NCI-H1930 (cell line): ENCODE data around the gene OR51S1.
"Not testable (repeated sequence)": the region's sequence is repeated elsewhere in the genome, so short reads cannot be mapped to it uniquely, and the experiment has no call there.

ENCODE experiments used
- DNase-seq, 2 experiments: peaks; one replicate each; lab custom pipeline; 2025; lab: John Stamatoyannopoulos, UW

OR51S1 gene

GRCh38 chr11:4848908-4849532 is at the start of gene OR51S1:
TSS of gene OR51S1 (minus strand) at chr11:4849208. CDS start at chr11:4849208, 0 bp downstream.
- DNase-seq, result no peak

- DNase-seq, result no peak
Observed at GRCh38 chr11:4891996-4892640, 43.1 kb upstream of the OR51S1 start.

- DNase-seq, result no peak
Observed at GRCh38 chr11:4890279-4890678, 41.3 kb upstream of the OR51S1 start.

GRCh38 chr11:4887591-4887990 is 38.6 kb upstream of the OR51S1 start:
- DNase-seq, result no peak

GRCh38 chr11:4886186-4886585 is 37.2 kb upstream of the OR51S1 start:
- no peak for DNase-seq

GRCh38 chr11:4884361-4884760 is 35.4 kb upstream of the OR51S1 start:
- DNase-seq, result no peak

- no peak for DNase-seq
Observed at GRCh38 chr11:4882543-4882942, 33.5 kb upstream of the OR51S1 start.

GRCh38 chr11:4881860-4882500 is 33.0 kb upstream of the OR51S1 start, which contains the start of gene OR51T1:
TSS of gene OR51T1 (plus strand) at chr11:4881900. CDS start at chr11:4881900, 0 bp downstream.
- no peak for DNase-seq

GRCh38 chr11:4881188-4881587 is 32.2 kb upstream of the OR51S1 start:
- DNase-seq, result no peak

GRCh38 chr11:4865855-4866254 is 16.8 kb upstream of the OR51S1 start:
- DNase-seq, result no peak

GRCh38 chr11:4863876-4864275 is 14.9 kb upstream of the OR51S1 start:
- DNase-seq, result no peak

- no peak for DNase-seq
Observed at GRCh38 chr11:4862447-4863236, 13.6 kb upstream of the OR51S1 start.

GRCh38 chr11:4854286-4854685 is 5.3 kb upstream of the OR51S1 start:
- DNase-seq, result not testable (repeated sequence)

- no peak for DNase-seq
Observed at GRCh38 chr11:4851033-4851432, 2.0 kb upstream of the OR51S1 start.

- DNase-seq, result no peak
Observed at GRCh38 chr11:4839851-4840549, 9.0 kb downstream of the OR51S1 start.

- DNase-seq, result no peak
Observed at GRCh38 chr11:4830909-4831308, 18.1 kb downstream of the OR51S1 start.

GRCh38 chr11:4830346-4830745 is 18.7 kb downstream of the OR51S1 start:
- DNase-seq, result no peak

- no peak for DNase-seq
Observed at GRCh38 chr11:4826425-4826824, 22.6 kb downstream of the OR51S1 start.

- DNase-seq, result no peak
Observed at GRCh38 chr11:4825132-4825531, 23.9 kb downstream of the OR51S1 start.

GRCh38 chr11:4821021-4821420 is 28.0 kb downstream of the OR51S1 start, which contains the start of gene OR51F2:
TSS of gene OR51F2 (plus strand) at chr11:4821321. CDS start at chr11:4821422, 101 bp downstream.
- no peak for DNase-seq

GRCh38 chr11:4809246-4809645 is 39.8 kb downstream of the OR51S1 start:
- no peak for DNase-seq

GRCh38 chr11:4808476-4808875 is 40.5 kb downstream of the OR51S1 start:
- no peak for DNase-seq
